RWPE1 (cell line): ENCODE measurements around the gene CCDC138.

Source experiments
- CTCF ChIA-PET: fragments of 350-600 bp; sonication (Branson Sonifier 250); formaldehyde crosslinking; extraction: SDS; loops from one replicate; lab custom pipeline; 2021; lab: Yijun Ruan, JAX
- POLR2A ChIA-PET: fragments of 400-600 bp; formaldehyde crosslinking; extraction: SDS; loops from one replicate; lab custom pipeline; 2020; ENCODE audit warnings: antibody characterized with exemption; ENCODE audit not compliant: low non-redundant PET; lab: Yijun Ruan, JAX
- DNase-seq: peaks from one replicate; pipeline ENCODE4 v3.0.0; 2012; ENCODE audit warnings: low spot score
- H3K27ac ChIP-seq: fragments of 450-650 bp; 2 replicates; pipeline ENCODE4 v1.5.1; 2017
- CTCF ChIP-seq: fragments of 450-650 bp; conservative IDR thresholded peaks from 2 replicates; pipeline ENCODE4 v1.5.1; 2017; ENCODE audit warnings: low read depth, mild to moderate bottlenecking

CCDC138 gene

GRCh38 chr2:108925735-108926134 is 139.2 kb downstream of the CCDC138 start:
- H3K27ac ChIP-seq, result no peak overlapping the region
- no peak for DNase-seq
- CTCF ChIA-PET, result no interaction called here
- TF ChIP-seq CTCF, result no peak
- POLR2A ChIA-PET, result no interaction called here
